GM23338 (cell line): Measurements from ENCODE around the gene NLGN3. TPM values are rescaled to one million over a fixed set of nuclear protein-coding genes. Genes with fewer than 3 reads are reported as not detected.

Source experiments
- ATAC-seq: fragments of 200-7000 bp; cut with Tn5 transposase; 3 replicates; pipeline ENCODE4 v1.9.1; 2020
- DNase-seq: peaks from one replicate; pipeline ENCODE4 v3.0.0-alpha.2; 2015; ENCODE audit warnings: low spot score
- H2AFZ ChIP-seq: fragments of 200-600 bp; sonication (generic); 2 replicates; pipeline ENCODE4 v1.8.0; 2016; ENCODE audit warnings: antibody characterized with exemption, mild to moderate bottlenecking, moderate library complexity
- H3F3A ChIP-seq: fragments of 200-600 bp; sonication (generic); replicated peaks from 2 replicates; pipeline ENCODE4 v1.8.0; 2017; ENCODE audit warnings: antibody characterized with exemption, mixed run types, low read depth
- H3K27ac ChIP-seq: fragments of 200-600 bp; sonication (generic); 2 replicates; pipeline ENCODE4 v1.6.1; 2016; ENCODE audit warnings: low read depth
- H3K27me3 ChIP-seq: fragments of 200-600 bp; sonication (generic); 2 replicates; pipeline ENCODE4 v1.8.0; 2016; ENCODE audit warnings: mild to moderate bottlenecking, mixed run types, moderate library complexity; ENCODE audit not compliant: insufficient read depth
- H3K36me3 ChIP-seq: fragments of 200-600 bp; sonication (generic); 2 replicates; pipeline ENCODE4 v1.8.0; 2016; ENCODE audit warnings: mild to moderate bottlenecking; ENCODE audit not compliant: insufficient read depth
- H3K4me1 ChIP-seq: fragments of 200-600 bp; sonication (generic); 2 replicates; pipeline ENCODE4 v1.8.0; 2016; ENCODE audit warnings: mild to moderate bottlenecking, moderate library complexity; ENCODE audit not compliant: insufficient read depth
- H3K4me2 ChIP-seq: fragments of 200-600 bp; sonication (generic); 2 replicates; pipeline ENCODE4 v1.7.1; 2017; ENCODE audit warnings: mixed run types
- H3K4me3 ChIP-seq: fragments of 200-600 bp; sonication (generic); 2 replicates; pipeline ENCODE4 v1.6.1; 2016; ENCODE audit warnings: mixed run types
- H3K79me2 ChIP-seq: fragments of 200-600 bp; sonication (generic); replicated peaks from 2 replicates; pipeline ENCODE4 v1.8.0; 2017; ENCODE audit warnings: mild to moderate bottlenecking; ENCODE audit not compliant: insufficient read depth
- H3K9me2 ChIP-seq: fragments of 200-600 bp; sonication (generic); 2 replicates; pipeline ENCODE4 v1.8.0; 2017; ENCODE audit not compliant: insufficient read depth
- H4K20me1 ChIP-seq: fragments of 200-600 bp; sonication (generic); replicated peaks from 2 replicates; pipeline ENCODE4 v1.8.0; 2017; ENCODE audit warnings: mild to moderate bottlenecking; ENCODE audit not compliant: insufficient read depth
- H3K27ac Mint-ChIP-seq: 2 replicates; pipeline ENCODE4 v1.8.0; 2020; ENCODE audit warnings: inconsistent platforms, mild to moderate bottlenecking, moderate library complexity, mixed read lengths
- H3K27me3 Mint-ChIP-seq: 3 replicates; pipeline ENCODE4 v1.8.0; 2022; ENCODE audit warnings: low read depth, mild to moderate bottlenecking, moderate library complexity, mixed read lengths, inconsistent platforms; ENCODE audit not compliant: insufficient read depth, poor library complexity
- H3K36me3 Mint-ChIP-seq: 3 replicates; pipeline ENCODE4 v1.8.0; 2021; ENCODE audit warnings: low read depth, mild to moderate bottlenecking, inconsistent platforms, moderate library complexity, mixed read lengths
- H3K4me1 Mint-ChIP-seq: 3 replicates; pipeline ENCODE4 v1.8.0; 2020; ENCODE audit warnings: mild to moderate bottlenecking, inconsistent platforms, mixed read lengths
- H3K4me3 Mint-ChIP-seq: 3 replicates; pipeline ENCODE4 v1.8.0; 2021; ENCODE audit warnings: moderate library complexity, mild to moderate bottlenecking, inconsistent platforms, mixed read lengths
- H3K9me3 Mint-ChIP-seq: 3 replicates; pipeline ENCODE4 v1.8.0; 2020; ENCODE audit warnings: moderate library complexity, mild to moderate bottlenecking, inconsistent platforms, mixed read lengths
- CREB1 ChIP-seq: fragments of 250-450 bp; sonication (Bioruptor Pico); IDR thresholded peaks from 2 replicates; pipeline ENCODE4 v1.5.0; 2020; ENCODE audit warnings: low read depth, mild to moderate bottlenecking, moderate library complexity
- CTCF ChIP-seq, 2 experiments: fragments of 200-600 bp in 1 of 2; sonication (generic) in 1 of 2; conservative IDR thresholded peaks; 2 replicates each; pipeline versions ENCODE4 v1.5.1 to v1.6.1; 2016 to 2017; ENCODE audit warnings: antibody characterized with exemption in 2 of 2, low read depth in 2 of 2, mild to moderate bottlenecking in 2 of 2, moderate library complexity in 1 of 2
- ETS1 ChIP-seq: IDR thresholded peaks from 2 replicates; pipeline ENCODE4 v1.6.1; 2016; ENCODE audit warnings: antibody characterized with exemption
- EZH2phosphoT487 ChIP-seq: fragments of 200-600 bp; sonication (generic); IDR thresholded peaks from one replicate; pipeline ENCODE4 v1.8.1; 2018; ENCODE audit warnings: antibody characterized with exemption; ENCODE audit not compliant: unreplicated experiment
- JUNB ChIP-seq: IDR thresholded peaks from one replicate; pipeline ENCODE4 v1.6.1; 2016; ENCODE audit warnings: antibody characterized with exemption; ENCODE audit not compliant: unreplicated experiment
- NANOG ChIP-seq: IDR thresholded peaks from 2 replicates; pipeline ENCODE4 v1.6.1; 2016; ENCODE audit warnings: antibody characterized with exemption, borderline replicate concordance
- POLR2AphosphoS5 ChIP-seq: IDR thresholded peaks from 2 replicates; pipeline ENCODE4 v1.6.1; 2016; ENCODE audit warnings: antibody characterized with exemption, low read depth
- REST ChIP-seq: IDR thresholded peaks from one replicate; pipeline ENCODE4 v1.6.1; 2018; ENCODE audit warnings: antibody characterized with exemption; ENCODE audit not compliant: unreplicated experiment
- STAT1 ChIP-seq: IDR thresholded peaks from one replicate; pipeline ENCODE4 v1.6.1; 2016; ENCODE audit warnings: antibody characterized with exemption; ENCODE audit not compliant: unreplicated experiment
- ZNF114 ChIP-seq: fragments of 250-450 bp; sonication (Bioruptor Pico); IDR thresholded peaks from 2 replicates; pipeline ENCODE4 v1.5.0; 2020; ENCODE audit warnings: mild to moderate bottlenecking, moderate library complexity
- ZNF331 ChIP-seq: fragments of 250-450 bp; sonication (Bioruptor Pico); IDR thresholded peaks from 2 replicates; pipeline ENCODE4 v1.5.0; 2020; ENCODE audit warnings: low read depth, mild to moderate bottlenecking, moderate library complexity
- polyA plus RNA-seq: library from polyadenylated mRNA; unstranded; fragments of >200 nt; fragmentation: Nextera tagmentation; extraction: Ambion mirVana; gene quantifications from 2 replicates; pipeline ENCODE4 v1.2.1, GENCODE V29; 2016
- total RNA-seq: library from RNA; depleted of rRNA; stranded (reverse); fragments of >200 nt; shearing (Covaris generic); gene quantifications from 2 replicates; pipeline ENCODE4 v1.2.3, GENCODE V29; 2014

The NLGN3 gene
- total and polyA plus RNA-seq, 2 experiments from 2014 or later, result 4.5 to 17.2 TPM

- no peak for TF ChIP-seq ZNF114 (CRISPR knock-in tag)
- TF ChIP-seq NANOG, result peak; percentile 48; the same call in 1 of the 2 replicates
- H3K4me1 ChIP-seq, result peaks cover 6% of the 10 kb centered on the region
- H3K36me3 Mint-ChIP-seq, result no peaks in the 10 kb centered on the region
- peak overlapping the region; percentile 74 for H3K27ac Mint-ChIP-seq
- H3F3A ChIP-seq, result no peaks in the 10 kb centered on the region
- H3K9me3 Mint-ChIP-seq, result no peaks in the 10 kb centered on the region
- H3K4me3 ChIP-seq, result no peak overlapping the region
- no peaks in the 10 kb centered on the region for H3K27me3 ChIP-seq
- peaks cover 4% of the 10 kb centered on the region; the same call in 1 of the 2 replicates for H3K9me2 ChIP-seq
- H3K4me2 ChIP-seq, result no peak overlapping the region
- no peaks in the 10 kb centered on the region for H3K79me2 ChIP-seq
- peak overlapping the region; percentile 87; the same call in 1 of the 2 replicates for H3K27ac ChIP-seq
- no peaks in the 10 kb centered on the region for H4K20me1 ChIP-seq
- DNase-seq (peak; percentile 38), ATAC-seq (no peak; the same call in 2 of the 3 replicates)
- H3K4me1 Mint-ChIP-seq, result peaks cover 17% of the 10 kb centered on the region
- H2AFZ ChIP-seq, result no peak overlapping the region
- H3K36me3 ChIP-seq, result no peaks in the 10 kb centered on the region
- H3K4me3 Mint-ChIP-seq, result no peak overlapping the region
- peaks cover 1% of the 10 kb centered on the region for H3K27me3 Mint-ChIP-seq
Measured at GRCh38 chrX:71191248-71191647, 46.6 kb downstream of the NLGN3 start.

- no peaks in the 10 kb centered on the region for H3F3A ChIP-seq
- Mint-ChIP-seq H3K36me3 (no peaks in the 10 kb centered on the region; the same call in 2 of the 3 replicates), H3K4me3 (peak overlapping the region; percentile 24), H3K4me1 (peaks cover 26% of the 10 kb centered on the region), H3K9me3 (no peaks in the 10 kb centered on the region), H3K27ac (peak overlapping the region; percentile 72), H3K27me3 (peaks cover 1% of the 10 kb centered on the region)
- H2AFZ ChIP-seq, result no peak overlapping the region; the same call in 1 of the 2 replicates
- H3K27me3 ChIP-seq, result no peaks in the 10 kb centered on the region
- H3K36me3 ChIP-seq, result no peaks in the 10 kb centered on the region
- H4K20me1 ChIP-seq, result no peaks in the 10 kb centered on the region
- TF ChIP-seq POLR2AphosphoS5 (no peak), ETS1 (no peak), ZNF114 (CRISPR knock-in tag) (no peak), STAT1 (no peak)
- H3K9me2 ChIP-seq, result no peaks in the 10 kb centered on the region
- H3K27ac ChIP-seq, result no peak overlapping the region
- H3K4me2 ChIP-seq, result peak overlapping the region; percentile 43; the same call in 1 of the 2 replicates
- H3K4me1 ChIP-seq, result peaks cover 9% of the 10 kb centered on the region; the same call in 1 of the 2 replicates
- H3K79me2 ChIP-seq, result no peaks in the 10 kb centered on the region
- ATAC-seq, result peak; percentile 95
- DNase-seq, result peak; percentile 41
- no peak overlapping the region for H3K4me3 ChIP-seq
Measured at GRCh38 chrX:71195964-71196649, 51.5 kb downstream of the NLGN3 start.

GRCh38 chrX:71198066-71198465 lies 53.4 kb downstream of the NLGN3 start:
- no peak overlapping the region; the same call in 1 of the 2 replicates for H2AFZ ChIP-seq
- Mint-ChIP-seq H3K27me3 (no peaks in the 10 kb centered on the region), H3K36me3 (no peaks in the 10 kb centered on the region; the same call in 2 of the 3 replicates), H3K4me3 (no peak overlapping the region), H3K27ac (no peak overlapping the region), H3K9me3 (no peaks in the 10 kb centered on the region), H3K4me1 (peaks cover 21% of the 10 kb centered on the region)
- no peak overlapping the region for H3K4me3 ChIP-seq
- no peaks in the 10 kb centered on the region for H3K9me2 ChIP-seq
- H3K4me1 ChIP-seq, result peaks cover 9% of the 10 kb centered on the region; the same call in 1 of the 2 replicates
- H3K36me3 ChIP-seq, result no peaks in the 10 kb centered on the region
- H3K27ac ChIP-seq, result no peak overlapping the region
- no peaks in the 10 kb centered on the region for H3F3A ChIP-seq
- ATAC-seq (no peak), DNase-seq (no peak)
- no peaks in the 10 kb centered on the region for H3K79me2 ChIP-seq
- no peaks in the 10 kb centered on the region for H4K20me1 ChIP-seq
- no peaks in the 10 kb centered on the region for H3K27me3 ChIP-seq
- H3K4me2 ChIP-seq, result no peak overlapping the region
- no peak for TF ChIP-seq STAT1
- no peak for TF ChIP-seq ZNF331 (CRISPR knock-in tag)
- no peak for TF ChIP-seq POLR2AphosphoS5
- no peak for TF ChIP-seq ZNF114 (CRISPR knock-in tag)
- TF ChIP-seq CREB1 (CRISPR knock-in tag), result no peak
- no peak for TF ChIP-seq REST
- no peak for TF ChIP-seq CTCF (conservative IDR thresholded peaks at IDR 0.05; ENCODE audit: low read depth in 2 of 2)
- no peak for TF ChIP-seq JUNB
- no peak for TF ChIP-seq EZH2phosphoT487
